Activated T-helper 17 cell treated with anti-CD3 and anti-CD28 coated beads, Interleukin-2, amount 50 U/mL, for 72 hours (primary cell): ENCODE measurements around the gene STXBP4. TPM values are rescaled to one million over a fixed set of nuclear protein-coding genes. Genes with fewer than 3 reads are reported as not detected.
A peak's percentile ranks its signal among the peaks of the same experiment; 100 is the strongest.

Experiments used
- ATAC-seq: fragments of 150-1000 bp; cut with Tn5 transposase; replicated peaks from 2 replicates; pipeline ENCODE4 v1.10.0; 2021; ENCODE audit warnings: mild to moderate bottlenecking, moderate library complexity
- H3K27ac Mint-ChIP-seq: one replicate; pipeline ENCODE4 v1.8.0; 2022; ENCODE audit warnings: mixed read lengths
- H3K27me3 Mint-ChIP-seq: one replicate; pipeline ENCODE4 v1.8.0; 2022; ENCODE audit warnings: mixed read lengths
- H3K36me3 Mint-ChIP-seq: one replicate; pipeline ENCODE4 v1.8.0; 2022; ENCODE audit warnings: low read depth, mild to moderate bottlenecking, mixed read lengths
- H3K4me1 Mint-ChIP-seq: one replicate; pipeline ENCODE4 v1.8.0; 2022; ENCODE audit warnings: mixed read lengths
- H3K4me3 Mint-ChIP-seq: one replicate; pipeline ENCODE4 v1.8.0; 2022; ENCODE audit warnings: mild to moderate bottlenecking, mixed read lengths
- H3K9me3 Mint-ChIP-seq: one replicate; pipeline ENCODE4 v1.8.0; 2022; ENCODE audit warnings: mixed read lengths
- total RNA-seq, 2 donors: library from RNA; stranded (reverse); gene quantifications; one replicate each; pipeline ENCODE4 v1.2.3, GENCODE V29; 2022

STXBP4 gene
- total RNA-seq, 2 donors from 2014 or later, result 5.6 to 12.8 TPM

- H3K36me3 Mint-ChIP-seq, result no peaks in the 10 kb centered on the region
- H3K27ac Mint-ChIP-seq, result no peak overlapping the region
- no peak for ATAC-seq
- no peaks in the 10 kb centered on the region for H3K9me3 Mint-ChIP-seq
- H3K27me3 Mint-ChIP-seq, result no peaks in the 10 kb centered on the region
- H3K4me1 Mint-ChIP-seq, result no peaks in the 10 kb centered on the region
- no peak overlapping the region for H3K4me3 Mint-ChIP-seq
Measured at GRCh38 chr17:54982399-54982798, 13.8 kb downstream of the STXBP4 start.

DNA sequence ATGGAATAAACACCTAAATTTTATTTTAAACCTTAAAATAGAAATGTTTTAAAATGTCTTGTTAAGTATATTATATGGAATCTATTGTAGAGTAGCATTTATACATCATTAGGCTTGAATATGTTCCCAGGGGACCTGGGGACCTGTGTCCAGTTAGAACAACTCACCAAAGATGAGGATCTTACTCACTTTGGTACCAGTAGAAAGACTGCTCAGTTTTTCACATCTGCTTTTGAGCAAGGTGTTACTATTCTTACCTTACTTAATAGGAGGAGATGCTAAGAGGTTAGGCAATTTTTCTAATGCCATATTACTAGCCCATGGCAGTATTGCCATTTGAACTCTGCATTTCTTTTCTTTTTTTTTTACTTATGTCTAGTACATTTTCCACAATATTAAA lies 14.7 kb downstream of the STXBP4 start:
- Mint-ChIP-seq H3K4me3 (no peak overlapping the region), H3K27ac (no peak overlapping the region), H3K36me3 (no peaks in the 10 kb centered on the region), H3K9me3 (no peaks in the 10 kb centered on the region), H3K27me3 (no peaks in the 10 kb centered on the region), H3K4me1 (no peaks in the 10 kb centered on the region)
- no peak for ATAC-seq

DNA sequence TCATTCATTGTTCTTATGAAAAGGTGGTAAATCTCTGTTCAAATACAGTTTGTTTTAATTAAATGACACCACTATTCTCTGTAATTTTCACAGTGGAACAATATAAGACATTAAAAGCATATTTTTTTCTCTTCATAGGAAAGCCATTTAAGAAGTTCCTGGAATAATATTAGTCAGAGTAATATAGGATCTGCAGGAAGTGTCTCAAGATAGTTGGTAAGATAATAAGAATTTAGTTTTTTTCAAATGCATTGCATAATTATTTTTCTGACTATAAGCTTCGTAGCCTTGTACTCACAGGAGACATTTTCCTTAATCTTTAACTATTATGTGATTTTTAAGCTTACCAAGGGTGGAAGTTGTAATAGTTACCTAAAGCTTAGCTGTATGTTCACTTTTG lies 16.9 kb downstream of the STXBP4 start:
- no peaks in the 10 kb centered on the region for H3K4me1 Mint-ChIP-seq
- H3K4me3 Mint-ChIP-seq, result no peak overlapping the region
- no peaks in the 10 kb centered on the region for H3K9me3 Mint-ChIP-seq
- no peaks in the 10 kb centered on the region for H3K36me3 Mint-ChIP-seq
- no peaks in the 10 kb centered on the region for H3K27me3 Mint-ChIP-seq
- H3K27ac Mint-ChIP-seq, result no peak overlapping the region
- no peak for ATAC-seq

DNA sequence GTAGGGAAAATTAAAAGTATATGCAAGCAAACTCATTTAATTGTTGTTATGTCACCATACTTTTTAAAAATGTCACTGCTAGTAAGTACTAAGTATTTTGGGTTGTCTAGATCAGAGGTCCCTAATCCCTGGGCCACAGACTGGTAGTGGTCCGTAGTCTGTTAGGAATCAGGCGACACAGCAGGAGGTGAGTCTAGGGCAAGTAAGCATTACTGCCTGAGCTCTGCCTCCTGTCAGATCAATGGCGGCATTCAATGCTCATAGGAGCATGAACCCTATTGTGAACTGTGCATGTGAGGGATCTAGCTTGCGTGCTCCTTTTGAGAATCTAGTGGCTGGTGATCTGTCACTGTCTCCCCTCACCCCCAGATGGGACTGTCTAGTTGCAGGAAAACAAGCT lies 21.6 kb downstream of the STXBP4 start:
- Mint-ChIP-seq H3K4me3 (no peak overlapping the region), H3K27me3 (no peaks in the 10 kb centered on the region), H3K36me3 (no peaks in the 10 kb centered on the region), H3K4me1 (no peaks in the 10 kb centered on the region), H3K27ac (no peak overlapping the region), H3K9me3 (no peaks in the 10 kb centered on the region)
- no peak for ATAC-seq

- H3K27ac Mint-ChIP-seq, result no peak overlapping the region
- no peaks in the 10 kb centered on the region for H3K27me3 Mint-ChIP-seq
- H3K36me3 Mint-ChIP-seq, result no peaks in the 10 kb centered on the region
- H3K4me1 Mint-ChIP-seq, result no peaks in the 10 kb centered on the region
- H3K4me3 Mint-ChIP-seq, result no peak overlapping the region
- no peak for ATAC-seq
- H3K9me3 Mint-ChIP-seq, result no peaks in the 10 kb centered on the region
Measured at GRCh38 chr17:54991567-54991966, 23.0 kb downstream of the STXBP4 start.

DNA sequence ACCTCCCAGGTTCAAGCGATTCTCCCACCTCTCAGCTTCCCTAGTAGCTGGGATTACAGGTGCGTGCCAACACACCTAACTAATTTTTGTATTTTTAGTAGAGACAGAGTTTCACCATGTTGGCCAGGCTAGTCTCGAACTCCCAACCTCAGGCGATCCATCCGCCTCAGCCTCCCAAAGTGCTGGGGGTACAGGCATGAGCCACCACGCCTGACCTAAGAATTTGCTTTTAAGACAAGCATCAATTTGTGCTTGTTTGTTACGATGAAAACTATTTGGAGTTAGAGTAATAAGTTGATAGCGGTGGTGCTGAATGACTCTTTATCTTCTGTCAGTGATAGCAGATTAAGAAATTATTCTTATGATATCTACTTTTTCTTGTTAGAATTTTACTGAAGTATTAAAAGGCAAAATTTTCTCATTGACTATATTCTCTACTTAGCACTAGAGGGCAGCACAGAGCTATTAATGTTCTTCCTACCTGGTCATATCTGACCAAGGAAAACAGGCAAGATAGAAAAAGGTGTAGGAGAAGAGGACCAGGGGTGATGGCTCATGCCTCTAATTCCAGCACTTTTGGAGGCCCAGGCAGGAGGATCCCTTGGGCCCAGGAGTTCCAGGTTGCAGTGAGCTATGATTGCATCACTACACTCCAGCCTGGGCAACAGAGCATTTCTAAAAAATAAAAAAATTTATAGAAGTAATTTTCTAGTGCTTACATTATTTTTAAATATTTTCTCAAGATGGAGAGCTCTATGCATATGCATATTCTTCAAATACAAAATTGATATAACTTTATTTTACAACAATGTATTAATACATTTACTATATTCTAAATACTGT lies 24.5 kb downstream of the STXBP4 start:
- ATAC-seq, result peak; percentile 49
- H3K27ac Mint-ChIP-seq, result no peak overlapping the region
- H3K9me3 Mint-ChIP-seq, result no peaks in the 10 kb centered on the region
- H3K4me1 Mint-ChIP-seq, result no peaks in the 10 kb centered on the region
- no peak overlapping the region for H3K4me3 Mint-ChIP-seq
- H3K36me3 Mint-ChIP-seq, result no peaks in the 10 kb centered on the region
- H3K27me3 Mint-ChIP-seq, result no peaks in the 10 kb centered on the region

DNA sequence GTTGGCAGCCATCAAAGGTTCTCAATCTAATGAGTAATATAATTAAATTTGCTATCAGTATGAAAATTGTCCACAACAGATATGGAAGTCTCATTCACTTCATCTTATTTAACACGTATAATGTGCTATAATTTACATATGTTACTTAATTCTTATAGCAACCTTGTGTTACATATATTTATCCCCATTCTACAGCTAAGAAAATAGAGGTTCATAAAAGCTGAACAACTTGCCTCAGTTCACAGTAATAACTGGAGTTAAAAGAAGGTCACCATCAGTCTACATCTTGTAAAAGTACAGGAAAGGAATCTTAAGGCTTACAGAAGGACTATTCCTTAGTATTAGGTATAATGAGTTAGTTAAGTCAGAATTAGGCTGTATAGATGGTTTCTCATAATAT lies 27.9 kb downstream of the STXBP4 start:
- H3K27ac Mint-ChIP-seq, result no peak overlapping the region

DNA sequence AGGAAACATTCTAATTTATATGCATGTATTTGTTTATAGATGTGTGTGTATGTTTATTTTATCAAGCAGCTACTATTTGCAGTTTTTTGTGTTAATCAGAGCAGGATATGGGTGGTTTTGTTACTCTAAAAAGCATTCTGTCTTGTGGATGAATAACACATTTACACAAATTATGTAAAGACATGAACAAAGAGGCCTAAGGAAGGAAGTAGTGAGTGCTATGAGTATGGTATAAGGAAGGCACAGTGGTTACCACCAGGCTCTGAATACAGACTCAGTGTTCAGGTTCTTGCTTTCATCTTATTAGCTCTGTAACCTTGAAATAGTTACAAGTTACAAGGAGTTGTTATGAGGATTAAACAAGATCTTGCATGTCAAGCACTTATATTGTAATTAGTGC lies 33.9 kb downstream of the STXBP4 start:
- no peak overlapping the region for H3K27ac Mint-ChIP-seq
- H3K27me3 Mint-ChIP-seq, result no peaks in the 10 kb centered on the region
- H3K4me3 Mint-ChIP-seq, result no peak overlapping the region
- no peaks in the 10 kb centered on the region for H3K9me3 Mint-ChIP-seq
- ATAC-seq, result no peak
- H3K36me3 Mint-ChIP-seq, result peaks cover 14% of the 10 kb centered on the region
- H3K4me1 Mint-ChIP-seq, result no peaks in the 10 kb centered on the region

More for the DNA sequence above, 27.9 kb downstream of the STXBP4 start:
- no peaks in the 10 kb centered on the region for H3K9me3 Mint-ChIP-seq
- no peak for ATAC-seq
- H3K4me3 Mint-ChIP-seq, result no peak overlapping the region
- no peaks in the 10 kb centered on the region for H3K4me1 Mint-ChIP-seq
- no peaks in the 10 kb centered on the region for H3K27me3 Mint-ChIP-seq
- H3K36me3 Mint-ChIP-seq, result peaks cover 12% of the 10 kb centered on the region

DNA sequence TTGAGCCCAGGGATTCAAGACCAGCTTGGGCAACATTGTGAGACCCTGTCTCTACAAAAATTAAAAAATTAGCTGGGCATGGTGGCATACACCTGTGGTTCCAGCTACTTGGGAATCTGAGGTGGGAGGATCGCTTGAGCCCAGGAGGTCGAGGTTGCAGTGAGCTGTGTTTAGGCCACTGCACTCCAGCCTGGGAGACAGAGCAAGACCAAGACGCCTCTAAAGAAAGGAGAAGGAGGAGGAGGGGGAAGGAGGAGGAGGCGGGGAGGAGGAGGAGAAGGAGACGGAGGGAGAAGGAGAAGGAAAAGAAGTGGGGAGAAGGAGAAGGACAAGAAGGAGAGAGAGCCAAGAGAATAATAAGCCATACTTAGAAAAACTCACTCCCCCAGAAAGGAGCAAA lies 35.9 kb downstream of the STXBP4 start:
- no peak for ATAC-seq
- Mint-ChIP-seq H3K27me3 (no peaks in the 10 kb centered on the region), H3K4me3 (no peak overlapping the region), H3K9me3 (no peaks in the 10 kb centered on the region), H3K27ac (no peak overlapping the region), H3K36me3 (peaks cover 20% of the 10 kb centered on the region), H3K4me1 (no peaks in the 10 kb centered on the region)

GRCh38 chr17:55005520-55005919 lies 37.0 kb downstream of the STXBP4 start:
- Mint-ChIP-seq H3K4me1 (no peaks in the 10 kb centered on the region), H3K36me3 (peaks cover 15% of the 10 kb centered on the region), H3K27me3 (no peaks in the 10 kb centered on the region), H3K4me3 (no peak overlapping the region), H3K9me3 (no peaks in the 10 kb centered on the region), H3K27ac (no peak overlapping the region)
- peak; percentile 23 for ATAC-seq

DNA sequence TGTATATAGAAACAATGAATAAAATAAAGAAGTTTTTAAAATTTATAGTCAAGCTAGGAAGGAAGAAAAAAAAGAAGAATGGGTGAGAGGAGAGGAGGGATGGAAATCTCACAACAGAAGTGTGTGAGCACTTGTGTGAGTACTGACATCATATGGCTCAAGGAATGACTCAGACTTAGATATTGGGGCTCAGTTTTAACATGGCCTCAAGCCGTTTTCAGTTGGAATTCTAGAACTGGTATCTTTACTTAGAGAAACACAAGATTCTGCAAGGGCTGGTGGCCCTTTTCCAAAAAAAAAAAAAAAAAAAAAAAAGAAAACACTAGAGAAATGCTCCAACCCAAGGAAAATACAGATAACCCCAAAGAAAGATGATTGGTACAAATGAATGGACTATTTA lies 55.1 kb downstream of the STXBP4 start:
- Mint-ChIP-seq H3K4me1 (no peaks in the 10 kb centered on the region), H3K27ac (no peak overlapping the region), H3K4me3 (no peak overlapping the region), H3K27me3 (no peaks in the 10 kb centered on the region), H3K36me3 (no peaks in the 10 kb centered on the region), H3K9me3 (no peaks in the 10 kb centered on the region)
- no peak for ATAC-seq

- H3K9me3 Mint-ChIP-seq, result no peaks in the 10 kb centered on the region
- H3K4me1 Mint-ChIP-seq, result peaks cover 4% of the 10 kb centered on the region
- H3K27ac Mint-ChIP-seq, result no peak overlapping the region
- H3K4me3 Mint-ChIP-seq, result no peak overlapping the region
- peak; percentile 100 for ATAC-seq
- peaks cover 3% of the 10 kb centered on the region for H3K36me3 Mint-ChIP-seq
- H3K27me3 Mint-ChIP-seq, result no peaks in the 10 kb centered on the region
Measured at GRCh38 chr17:55037828-55038227, 69.3 kb downstream of the STXBP4 start.

DNA sequence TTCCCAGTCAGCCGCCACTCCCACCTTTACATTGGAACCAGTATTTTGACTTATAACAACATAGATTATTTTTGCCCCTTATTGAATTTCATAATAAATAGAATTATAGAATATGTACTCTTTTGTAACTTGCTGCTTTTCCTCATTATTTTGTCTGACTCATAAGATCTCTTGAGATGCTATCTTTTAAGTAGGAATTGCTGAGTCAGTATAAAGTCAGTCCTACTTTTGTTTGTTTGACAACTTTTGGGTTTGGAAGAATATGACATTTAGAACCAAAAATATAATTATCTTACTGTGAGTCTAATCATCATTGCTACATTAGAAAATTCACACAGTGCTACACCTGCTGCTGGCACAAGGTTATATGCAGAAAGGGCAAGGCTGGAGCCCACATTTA lies 69.7 kb downstream of the STXBP4 start:
- H3K27ac Mint-ChIP-seq, result peak overlapping the region; percentile 59
- no peaks in the 10 kb centered on the region for H3K9me3 Mint-ChIP-seq
- peaks cover 4% of the 10 kb centered on the region for H3K4me1 Mint-ChIP-seq
- peak; percentile 12 for ATAC-seq
- H3K4me3 Mint-ChIP-seq, result no peak overlapping the region
- H3K27me3 Mint-ChIP-seq, result no peaks in the 10 kb centered on the region
- no peaks in the 10 kb centered on the region for H3K36me3 Mint-ChIP-seq

GRCh38 chr17:55040611-55041010 lies 72.0 kb downstream of the STXBP4 start:
- H3K4me3 Mint-ChIP-seq, result no peak overlapping the region
- peaks cover 4% of the 10 kb centered on the region for H3K4me1 Mint-ChIP-seq
- ATAC-seq, result no peak
- peaks cover 5% of the 10 kb centered on the region for H3K36me3 Mint-ChIP-seq
- no peaks in the 10 kb centered on the region for H3K27me3 Mint-ChIP-seq
- H3K9me3 Mint-ChIP-seq, result no peaks in the 10 kb centered on the region
- no peak overlapping the region for H3K27ac Mint-ChIP-seq

- H3K27ac Mint-ChIP-seq, result peak overlapping the region; percentile 1
- ATAC-seq, result no peak
- H3K4me3 Mint-ChIP-seq, result no peak overlapping the region
- no peaks in the 10 kb centered on the region for H3K9me3 Mint-ChIP-seq
- H3K36me3 Mint-ChIP-seq, result no peaks in the 10 kb centered on the region
- no peaks in the 10 kb centered on the region for H3K27me3 Mint-ChIP-seq
- no peaks in the 10 kb centered on the region for H3K4me1 Mint-ChIP-seq
Measured at GRCh38 chr17:55053855-55054254, 85.3 kb downstream of the STXBP4 start.
